OCI-LY3 (cell line): ENCODE measurements around the gene LRRFIP2.
"Not testable (repeated sequence)": the region's sequence is repeated elsewhere in the genome, so short reads cannot be mapped to it uniquely, and the experiment has no call there.

Experiments used
- H2AFZ ChIP-seq: fragments of 200-600, 300-600 bp; shearing (Covaris generic); 2 replicates; pipeline ENCODE4 v1.6.0; 2014; ENCODE audit warnings: antibody characterized with exemption, low read depth, low read length
- H3K27ac ChIP-seq: fragments of 200-600, 300-600 bp; sonication (generic); 2 replicates; pipeline ENCODE4 v1.5.1; 2014; ENCODE audit warnings: mild to moderate bottlenecking, low read length, moderate library complexity, mixed read lengths
- H3K27me3 ChIP-seq: fragments of 200-600, 300-600 bp; sonication (generic); 2 replicates; pipeline ENCODE4 v1.6.1; 2014; ENCODE audit warnings: low read depth, low read length, mixed read lengths
- H3K36me3 ChIP-seq: fragments of 200-600, 300-600 bp; sonication (generic); replicated peaks from 2 replicates; pipeline ENCODE3; 2014; ENCODE audit warnings: low read depth, low read length, mixed read lengths
- H3K4me1 ChIP-seq: fragments of 300-600, 200-600 bp; sonication (generic); 2 replicates; pipeline ENCODE4 v1.6.1; 2014; ENCODE audit warnings: low read length, mixed read lengths
- H3K4me2 ChIP-seq: fragments of 200-600, 300-600 bp; sonication (generic); 2 replicates; pipeline ENCODE4 v1.6.1; 2014; ENCODE audit warnings: low read length, mixed read lengths
- H3K4me3 ChIP-seq: fragments of 300-600, 200-600 bp; sonication (generic); 2 replicates; pipeline ENCODE4 v1.5.1; 2014; ENCODE audit warnings: antibody characterized with exemption, mild to moderate bottlenecking, low read length, moderate library complexity
- H3K79me2 ChIP-seq: fragments of 300-600, 200-600 bp; shearing (Covaris generic); 2 replicates; pipeline ENCODE4 v1.6.1; 2014; ENCODE audit warnings: mild to moderate bottlenecking, low read length, mixed read lengths
- H3K9ac ChIP-seq: fragments of 300-600, 200-600 bp; shearing (Covaris generic); 2 replicates; pipeline ENCODE4 v1.6.0; 2014; ENCODE audit warnings: mild to moderate bottlenecking, low read length, moderate library complexity
- H3K9me3 ChIP-seq: fragments of 200-600, 300-600 bp; shearing (Covaris generic); 2 replicates; pipeline ENCODE4 v1.6.1; 2014; ENCODE audit warnings: low read length, mixed read lengths; ENCODE audit not compliant: insufficient read depth
- H4K20me1 ChIP-seq: fragments of 200-600, 300-600 bp; sonication (generic); 2 replicates; pipeline ENCODE4 v1.6.1; 2016; ENCODE audit warnings: low read length, mixed read lengths; ENCODE audit not compliant: insufficient read depth
- EZH2phosphoT487 ChIP-seq: fragments of 200-600 bp; shearing (Covaris generic); IDR thresholded peaks from 2 replicates; pipeline ENCODE4 v1.6.1; 2018; ENCODE audit warnings: antibody characterized with exemption, mixed run types, low read depth
- TF ChIP-seq, protein P1 (sequence below): fragments of 200-600, 300-600 bp; sonication (generic); IDR thresholded peaks from 2 replicates; pipeline ENCODE4 v1.5.1; 2014; ENCODE audit warnings: antibody characterized with exemption, low read length, low read depth

The LRRFIP2 gene

DNA sequence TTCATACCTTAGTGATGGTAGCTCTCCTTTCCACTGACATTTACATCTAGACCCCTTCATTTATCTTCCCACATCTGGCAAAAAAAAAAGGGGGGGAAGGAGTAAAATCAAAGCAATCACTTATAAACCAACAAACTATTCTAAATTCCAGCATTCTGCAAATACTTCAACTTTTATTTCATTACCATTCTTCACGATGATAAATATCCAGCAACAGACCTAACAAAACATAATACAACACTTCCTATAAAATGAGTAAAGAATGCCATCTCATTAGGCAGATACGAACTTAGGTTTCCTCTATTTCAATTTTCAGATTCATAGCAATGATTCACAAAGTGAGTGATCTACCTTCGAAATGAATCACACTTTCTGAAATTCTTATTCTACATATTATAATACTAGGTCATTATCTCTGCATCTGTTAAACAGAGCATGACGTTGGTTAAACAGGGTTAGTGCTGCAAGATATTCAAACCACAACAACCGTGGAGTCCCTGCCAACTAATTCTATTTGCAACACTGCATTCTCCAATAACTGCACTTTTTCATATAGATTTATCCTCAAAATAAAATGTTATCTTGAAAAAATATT is at the start of gene LRRFIP2:
Gene LRRFIP2, minus strand, starts transcription at position 51 of the 595 bp plus-strand sequence. CDS start 25,599 bp downstream, outside the sequence.
- peak within 1 kb of the TSS; percentile 84 for H3K4me3 ChIP-seq
- peaks cover 45% of the 10 kb centered on the region for H3K79me2 ChIP-seq
- H3K9me3 ChIP-seq, result no peaks in the 10 kb centered on the region
- peak within 1 kb of the TSS; percentile 73 for H3K27ac ChIP-seq
- TF ChIP-seq, protein P1, sequence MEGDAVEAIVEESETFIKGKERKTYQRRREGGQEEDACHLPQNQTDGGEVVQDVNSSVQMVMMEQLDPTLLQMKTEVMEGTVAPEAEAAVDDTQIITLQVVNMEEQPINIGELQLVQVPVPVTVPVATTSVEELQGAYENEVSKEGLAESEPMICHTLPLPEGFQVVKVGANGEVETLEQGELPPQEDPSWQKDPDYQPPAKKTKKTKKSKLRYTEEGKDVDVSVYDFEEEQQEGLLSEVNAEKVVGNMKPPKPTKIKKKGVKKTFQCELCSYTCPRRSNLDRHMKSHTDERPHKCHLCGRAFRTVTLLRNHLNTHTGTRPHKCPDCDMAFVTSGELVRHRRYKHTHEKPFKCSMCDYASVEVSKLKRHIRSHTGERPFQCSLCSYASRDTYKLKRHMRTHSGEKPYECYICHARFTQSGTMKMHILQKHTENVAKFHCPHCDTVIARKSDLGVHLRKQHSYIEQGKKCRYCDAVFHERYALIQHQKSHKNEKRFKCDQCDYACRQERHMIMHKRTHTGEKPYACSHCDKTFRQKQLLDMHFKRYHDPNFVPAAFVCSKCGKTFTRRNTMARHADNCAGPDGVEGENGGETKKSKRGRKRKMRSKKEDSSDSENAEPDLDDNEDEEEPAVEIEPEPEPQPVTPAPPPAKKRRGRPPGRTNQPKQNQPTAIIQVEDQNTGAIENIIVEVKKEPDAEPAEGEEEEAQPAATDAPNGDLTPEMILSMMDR, result no peak
- no peak for TF ChIP-seq EZH2phosphoT487
- peak within 1 kb of the TSS; percentile 42; the same call in 1 of the 2 replicates for H2AFZ ChIP-seq
- H3K27me3 ChIP-seq, result no peaks in the 10 kb centered on the region
- H3K36me3 ChIP-seq, result peaks cover 15% of the 10 kb centered on the region
- peak within 1 kb of the TSS; percentile 94 for H3K4me2 ChIP-seq
- H3K9ac ChIP-seq, result peak within 1 kb of the TSS; percentile 76
- H3K4me1 ChIP-seq, result peaks cover 31% of the 10 kb centered on the region
- peaks cover 30% of the 10 kb centered on the region for H4K20me1 ChIP-seq

- no peak overlapping the region for H3K4me3 ChIP-seq
- H4K20me1 ChIP-seq, result no peaks in the 10 kb centered on the region
- H3K9ac ChIP-seq, result no peak overlapping the region
- no peak overlapping the region for H3K4me2 ChIP-seq
- H3K36me3 ChIP-seq, result no peaks in the 10 kb centered on the region
- no peaks in the 10 kb centered on the region for H3K9me3 ChIP-seq
- H3K4me1 ChIP-seq, result peaks cover 9% of the 10 kb centered on the region
- TF ChIP-seq, protein P1, result no peak
- no peak for TF ChIP-seq EZH2phosphoT487
- peaks cover 30% of the 10 kb centered on the region; the same call in 1 of the 2 replicates for H3K27me3 ChIP-seq
- H3K79me2 ChIP-seq, result no peaks in the 10 kb centered on the region
- H2AFZ ChIP-seq, result no peak overlapping the region
- H3K27ac ChIP-seq, result no peak overlapping the region
Measured at GRCh38 chr3:37223576-37223975, 49.2 kb upstream of the LRRFIP2 start.

DNA sequence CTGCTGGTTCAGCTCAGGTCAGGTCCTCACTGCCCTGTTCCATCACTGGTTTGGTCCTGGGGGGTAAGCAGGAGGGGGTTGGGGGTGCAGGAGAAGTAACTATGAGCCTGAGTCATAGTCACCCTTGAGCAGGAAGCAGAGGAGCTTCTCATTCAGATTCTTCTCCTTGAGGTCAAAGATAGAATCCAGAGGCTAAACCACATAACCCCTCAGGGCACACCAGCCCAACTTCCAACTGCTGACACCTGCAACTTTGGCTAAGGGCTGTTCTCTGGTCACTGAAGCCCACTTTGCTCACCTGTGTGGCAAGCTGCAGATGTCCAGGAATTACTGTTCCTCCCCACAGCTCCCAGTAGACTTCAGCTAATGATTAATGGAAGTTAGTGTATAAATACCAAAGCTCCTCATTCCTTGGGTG is 48.8 kb upstream of the LRRFIP2 start:
- H3K4me1 ChIP-seq, result peaks cover 9% of the 10 kb centered on the region
- H3K79me2 ChIP-seq, result no peaks in the 10 kb centered on the region
- no peaks in the 10 kb centered on the region for H4K20me1 ChIP-seq
- no peak overlapping the region for H3K9ac ChIP-seq
- TF ChIP-seq, protein P1, result no peak
- no peaks in the 10 kb centered on the region for H3K36me3 ChIP-seq
- H2AFZ ChIP-seq, result no peak overlapping the region
- peaks cover 26% of the 10 kb centered on the region; the same call in 1 of the 2 replicates for H3K27me3 ChIP-seq
- no peak overlapping the region for H3K4me2 ChIP-seq
- H3K4me3 ChIP-seq, result no peak overlapping the region
- no peak overlapping the region for H3K27ac ChIP-seq
- no peaks in the 10 kb centered on the region for H3K9me3 ChIP-seq

DNA sequence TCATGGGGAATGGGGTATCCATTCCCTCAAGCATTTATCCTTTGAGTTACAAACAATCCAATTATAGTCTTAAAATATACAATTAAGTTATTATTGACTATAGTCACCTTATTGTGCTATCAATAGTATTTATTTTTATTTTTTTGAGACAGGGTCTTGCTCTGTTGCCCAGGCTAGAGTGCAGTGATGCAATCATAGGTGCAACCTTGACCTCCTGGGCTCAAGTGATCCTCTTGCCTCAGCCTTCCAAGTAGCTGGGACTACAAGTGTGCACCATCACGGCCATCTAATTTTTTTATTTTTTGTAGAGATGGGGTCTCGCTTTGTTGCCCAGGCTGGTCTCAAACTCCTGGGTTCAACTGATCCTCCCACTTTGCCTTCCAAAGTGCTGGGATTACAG is 48.2 kb upstream of the LRRFIP2 start:
- H2AFZ ChIP-seq, H3K4me1 ChIP-seq, H3K27ac ChIP-seq, H3K9me3 ChIP-seq, H4K20me1 ChIP-seq, H3K4me3 ChIP-seq, H3K9ac ChIP-seq, H3K79me2 ChIP-seq, H3K4me2 ChIP-seq, H3K36me3 ChIP-seq: not testable (repeated sequence)
- peaks cover 20% of the 10 kb centered on the region; the same call in 1 of the 2 replicates for H3K27me3 ChIP-seq
